MM.1S (cell line): ENCODE results near the gene TMEM256.

Source experiments
- EZH2 ChIP-seq: fragments of 300-600 bp; sonication (generic); optimal IDR thresholded peaks from 2 replicates; pipeline ENCODE3; 2017; ENCODE audit warnings: low read depth, mild to moderate bottlenecking, antibody characterized with exemption, low read length, mixed read lengths
- TF ChIP-seq, protein P1 (sequence below): fragments of 300-600 bp; sonication (generic); IDR thresholded peaks from 2 replicates; pipeline ENCODE4 v1.5.1; 2016; ENCODE audit warnings: antibody characterized with exemption, low read length, mixed read lengths

GRCh38 chr17:7444682-7445618 lies 41.1 kb upstream of the TMEM256 start, which contains the start of gene CHRNB1:
- TF ChIP-seq, protein P1, sequence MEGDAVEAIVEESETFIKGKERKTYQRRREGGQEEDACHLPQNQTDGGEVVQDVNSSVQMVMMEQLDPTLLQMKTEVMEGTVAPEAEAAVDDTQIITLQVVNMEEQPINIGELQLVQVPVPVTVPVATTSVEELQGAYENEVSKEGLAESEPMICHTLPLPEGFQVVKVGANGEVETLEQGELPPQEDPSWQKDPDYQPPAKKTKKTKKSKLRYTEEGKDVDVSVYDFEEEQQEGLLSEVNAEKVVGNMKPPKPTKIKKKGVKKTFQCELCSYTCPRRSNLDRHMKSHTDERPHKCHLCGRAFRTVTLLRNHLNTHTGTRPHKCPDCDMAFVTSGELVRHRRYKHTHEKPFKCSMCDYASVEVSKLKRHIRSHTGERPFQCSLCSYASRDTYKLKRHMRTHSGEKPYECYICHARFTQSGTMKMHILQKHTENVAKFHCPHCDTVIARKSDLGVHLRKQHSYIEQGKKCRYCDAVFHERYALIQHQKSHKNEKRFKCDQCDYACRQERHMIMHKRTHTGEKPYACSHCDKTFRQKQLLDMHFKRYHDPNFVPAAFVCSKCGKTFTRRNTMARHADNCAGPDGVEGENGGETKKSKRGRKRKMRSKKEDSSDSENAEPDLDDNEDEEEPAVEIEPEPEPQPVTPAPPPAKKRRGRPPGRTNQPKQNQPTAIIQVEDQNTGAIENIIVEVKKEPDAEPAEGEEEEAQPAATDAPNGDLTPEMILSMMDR: no peak
- no peak for TF ChIP-seq EZH2
